Measurements from ENCODE around the gene IGFL4. TPM values are rescaled to one million over a fixed set of nuclear protein-coding genes. Genes with fewer than 3 reads are reported as not detected.

The IGFL4 gene
- total RNA-seq (2022; extraction: Qiagen RNA extraction): 0.28 to 0.68 TPM (median 0.36 TPM) in 5 replicates

GRCh38 chr19:46040952-46041500, at the start of gene IGFL4:
Gene IGFL4, minus strand, starts transcription at chr19:46041002. Its CDS starts 40 bp downstream, at chr19:46040962.

DNA sequence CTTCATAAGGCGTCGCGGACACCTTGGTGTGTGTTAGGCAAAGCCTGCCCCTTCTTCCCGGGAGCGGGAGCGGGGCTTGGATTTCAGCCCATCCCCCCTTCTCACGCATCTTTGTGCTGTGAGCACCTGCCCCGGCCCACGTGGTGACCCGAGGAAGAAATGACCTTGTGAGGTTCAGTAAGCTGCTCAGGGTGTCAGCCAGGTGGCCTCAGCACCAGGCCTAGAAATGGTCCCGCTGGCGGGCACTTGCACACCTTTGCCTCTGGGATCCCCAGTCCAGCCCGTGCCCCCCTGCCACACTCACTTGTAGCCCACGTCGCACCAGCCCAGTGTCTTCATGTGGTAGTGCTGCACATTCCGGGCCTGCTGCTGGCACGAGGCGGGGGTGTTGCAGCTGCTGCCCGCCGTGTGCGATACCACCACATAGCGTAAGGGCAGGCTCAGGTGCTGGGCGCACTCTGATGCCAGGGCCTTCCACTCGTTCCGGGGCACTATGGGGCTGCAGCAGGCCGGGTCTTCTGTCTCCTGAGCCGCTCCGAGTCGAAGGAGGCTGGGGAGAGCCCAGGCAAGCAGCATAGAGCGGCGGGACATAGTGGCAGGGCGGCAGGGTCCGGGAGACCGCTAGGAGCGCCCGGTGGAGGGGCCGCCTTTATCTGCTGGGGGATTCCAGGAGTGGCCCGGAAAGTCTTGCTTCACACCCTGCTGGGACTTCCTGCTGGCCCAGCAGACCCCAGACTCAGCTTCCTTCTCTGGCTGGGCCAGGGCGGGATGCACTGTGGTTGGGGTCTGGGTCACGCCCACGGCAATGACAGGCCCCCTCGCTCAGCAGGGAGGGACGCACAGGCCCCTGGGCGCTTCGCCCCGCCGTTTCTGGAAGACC, 18.1 kb downstream of the IGFL4 start, which contains the start of gene PGLYRP1:
Gene PGLYRP1 (minus strand): TSS at position 623 of the 880 bp plus-strand sequence. CDS start 32 bp downstream, at position 591.

GRCh38 chr19:45994998-45995714, 45.6 kb downstream of the IGFL4 start, which contains the start of gene CCDC61:
Gene CCDC61, plus strand, starts transcription at chr19:45995467. Its CDS starts 7,552 bp downstream, at chr19:46003019.

Other genes starting within 250 kb of the IGFL4 start
- gene DMWD, start 248.2 kb downstream of the IGFL4 start, total RNA-seq (2022; extraction: Qiagen RNA extraction): 26.7 to 35.5 TPM (median 32.0 TPM) in 5 replicates
- gene RSPH6A, start 225.7 kb downstream of the IGFL4 start, total RNA-seq (2022; extraction: Qiagen RNA extraction): not detected in 5 replicates
- gene SYMPK, start 177.9 kb downstream of the IGFL4 start, total RNA-seq (2022; extraction: Qiagen RNA extraction): 66.5 to 75.1 TPM (median 72.7 TPM) in 5 replicates
- gene FOXA3, start 176.7 kb downstream of the IGFL4 start, total RNA-seq (2022; extraction: Qiagen RNA extraction): 0.54 to 0.91 TPM (median 0.71 TPM) in 5 replicates
- gene IRF2BP1, start 154.9 kb downstream of the IGFL4 start, total RNA-seq (2022; extraction: Qiagen RNA extraction): 23.6 to 36.7 TPM (median 32.1 TPM) in 5 replicates
- 6.2 to 10.1 TPM (median 9.3 TPM) in 5 replicates for gene MYPOP, start 138.4 kb downstream of the IGFL4 start, total RNA-seq (2022; extraction: Qiagen RNA extraction)
- gene NANOS2, start 126.2 kb downstream of the IGFL4 start, total RNA-seq (2022; extraction: Qiagen RNA extraction): not detected in 5 replicates
- gene NOVA2, start 67.1 kb downstream of the IGFL4 start, total RNA-seq (2022; extraction: Qiagen RNA extraction): 0.59 to 1.3 TPM (median 0.83 TPM) in 5 replicates
- 3.8 to 4.9 TPM (median 4.6 TPM) in 5 replicates for gene CCDC61, start 45.5 kb downstream of the IGFL4 start, total RNA-seq (2022; extraction: Qiagen RNA extraction)
- not detected in 5 replicates for gene PGLYRP1, start 17.9 kb downstream of the IGFL4 start, total RNA-seq (2022; extraction: Qiagen RNA extraction)
- gene IGFL3, start 83.7 kb upstream of the IGFL4 start, total RNA-seq (2022; extraction: Qiagen RNA extraction): 0.35 to 0.39 TPM in 2 of 5 replicates, not detected in the others
- gene IGFL2, start 107.2 kb upstream of the IGFL4 start, total RNA-seq (2022; extraction: Qiagen RNA extraction): 0.30 to 1.5 TPM (median 0.38 TPM) in 5 replicates
- gene IGFL1, start 188.7 kb upstream of the IGFL4 start, total RNA-seq (2022; extraction: Qiagen RNA extraction): 1.0 to 2.8 TPM (median 2.2 TPM) in 5 replicates

All from A549 treated with Hydrocortisone at 1 μM for 4 hours (cell line).